Left ventricle myocardium inferior (tissue), 1 donor: ENCODE results near the gene OCA2. TPM values are rescaled to one million over a fixed set of nuclear protein-coding genes. Genes with fewer than 3 reads are reported as not detected.
A peak's percentile ranks its signal among the peaks of the same experiment; 100 is the strongest.
"Not testable (repeated sequence)": the region's sequence is repeated elsewhere in the genome, so short reads cannot be mapped to it uniquely, and the experiment has no call there.

Source experiments
- DNase-seq: peaks from one replicate; pipeline ENCODE4 v3.0.0-alpha.2; 2020
- H3K27ac ChIP-seq: fragments of 200-600 bp; replicated peaks from 2 replicates; pipeline ENCODE4 v1.8.0; 2021
- H3K27me3 ChIP-seq: fragments of 200-600 bp; 2 replicates; pipeline ENCODE4 v1.8.0; 2021; ENCODE audit warnings: low read depth
- H3K36me3 ChIP-seq: fragments of 200-600 bp; 2 replicates; pipeline ENCODE4 v1.8.0; 2021
- H3K4me1 ChIP-seq: fragments of 200-600 bp; 2 replicates; pipeline ENCODE4 v1.8.0; 2021
- H3K4me3 ChIP-seq: fragments of 200-600 bp; 2 replicates; pipeline ENCODE4 v1.8.0; 2021; ENCODE audit warnings: mild to moderate bottlenecking, moderate library complexity
- H3K9me3 ChIP-seq: fragments of 200-600 bp; replicated peaks from 2 replicates; pipeline ENCODE4 v1.8.0; 2021
- intact Hi-C: fragments of 100-400 bp; cut with micrococcal nuclease; formaldehyde crosslinking; loops from one replicate; pipeline ENCODE4 v1.11.0; 2022
- total RNA-seq: library from RNA; stranded (reverse); fragmentation: NEBNext Ultra II Directional; extraction: Animal tissue kit (Norgen Biotek cat#: 25700); gene quantifications from one replicate; pipeline ENCODE4 v1.2.1, GENCODE V29; 2021
- TF ChIP-seq, protein P1 (sequence below): fragments of 200-600 bp; IDR thresholded peaks from 2 replicates; pipeline ENCODE4 v1.8.0; 2021; ENCODE audit warnings: antibody characterized with exemption, mild to moderate bottlenecking, borderline replicate concordance
- donor health status: DM: no; HTN: yes; CAD: no; lungs with severe emphysema.

The OCA2 gene
- total RNA-seq, 1 donor from 2014 or later = not detected

DNA sequence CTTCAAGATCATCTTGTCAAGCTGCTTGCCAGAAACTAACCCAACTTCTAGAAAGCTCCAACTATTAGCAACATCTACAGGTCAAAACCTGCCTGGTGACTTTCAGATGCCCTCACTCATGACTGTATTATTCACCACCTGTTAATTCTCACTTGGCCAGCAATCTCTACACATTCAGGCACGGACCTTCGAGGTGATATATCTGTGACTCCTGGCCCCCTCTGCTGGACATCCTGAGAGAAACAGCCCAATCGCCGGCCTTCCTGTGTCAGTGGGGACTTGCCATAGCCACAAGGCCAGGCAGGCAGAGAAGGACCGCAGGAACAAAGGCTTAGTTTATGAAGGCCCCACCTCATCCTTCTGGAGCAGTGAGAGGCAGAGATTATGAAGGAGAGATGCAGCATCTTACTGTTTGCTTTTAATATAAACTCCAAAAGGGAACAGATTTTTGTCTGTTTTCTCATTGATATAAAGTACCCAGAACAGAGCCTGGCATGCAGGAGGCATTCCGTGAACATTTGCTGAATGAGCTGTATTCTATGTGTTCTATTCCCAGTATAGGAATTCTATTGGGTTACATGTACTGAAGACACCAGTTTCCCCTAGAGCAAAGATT, 24.4 kb upstream of the OCA2 start:
- no peak overlapping the region for H3K27ac ChIP-seq
- intact Hi-C loops = loop anchor here (5.0 kb wide), 1 partner anchor 36 kb away; no protein-coding TSS in a partner anchor
- H3K36me3 ChIP-seq = peaks cover 69% of the 10 kb centered on the region
- H3K9me3 ChIP-seq = no peaks in the 10 kb centered on the region
- DNase-seq = peak; percentile 45
- TF ChIP-seq, protein P1, sequence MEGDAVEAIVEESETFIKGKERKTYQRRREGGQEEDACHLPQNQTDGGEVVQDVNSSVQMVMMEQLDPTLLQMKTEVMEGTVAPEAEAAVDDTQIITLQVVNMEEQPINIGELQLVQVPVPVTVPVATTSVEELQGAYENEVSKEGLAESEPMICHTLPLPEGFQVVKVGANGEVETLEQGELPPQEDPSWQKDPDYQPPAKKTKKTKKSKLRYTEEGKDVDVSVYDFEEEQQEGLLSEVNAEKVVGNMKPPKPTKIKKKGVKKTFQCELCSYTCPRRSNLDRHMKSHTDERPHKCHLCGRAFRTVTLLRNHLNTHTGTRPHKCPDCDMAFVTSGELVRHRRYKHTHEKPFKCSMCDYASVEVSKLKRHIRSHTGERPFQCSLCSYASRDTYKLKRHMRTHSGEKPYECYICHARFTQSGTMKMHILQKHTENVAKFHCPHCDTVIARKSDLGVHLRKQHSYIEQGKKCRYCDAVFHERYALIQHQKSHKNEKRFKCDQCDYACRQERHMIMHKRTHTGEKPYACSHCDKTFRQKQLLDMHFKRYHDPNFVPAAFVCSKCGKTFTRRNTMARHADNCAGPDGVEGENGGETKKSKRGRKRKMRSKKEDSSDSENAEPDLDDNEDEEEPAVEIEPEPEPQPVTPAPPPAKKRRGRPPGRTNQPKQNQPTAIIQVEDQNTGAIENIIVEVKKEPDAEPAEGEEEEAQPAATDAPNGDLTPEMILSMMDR = peak; percentile 76
- H3K27me3 ChIP-seq = no peaks in the 10 kb centered on the region
- peaks cover 16% of the 10 kb centered on the region for H3K4me1 ChIP-seq
- H3K4me3 ChIP-seq = no peak overlapping the region

- Histone ChIP-seq H3K36me3 (peaks cover 79% of the 10 kb centered on the region), H3K9me3 (no peaks in the 10 kb centered on the region), H3K4me1 (peaks cover 5% of the 10 kb centered on the region), H3K4me3 (no peak overlapping the region), H3K27ac (no peak overlapping the region), H3K27me3 (no peaks in the 10 kb centered on the region)
- DNase-seq = no peak
- intact Hi-C loops = loop anchor here (5.0 kb wide), 1 partner anchor 35 kb away; no protein-coding TSS in a partner anchor
- TF ChIP-seq, protein P1 = no peak
Observed at GRCh38 chr15:28122038-28122949, 23.2 kb upstream of the OCA2 start.

GRCh38 chr15:28121577-28121976, 22.5 kb upstream of the OCA2 start:
- not testable (repeated sequence) for H3K27ac ChIP-seq, DNase-seq, H3K4me3 ChIP-seq, H3K4me1 ChIP-seq, H3K9me3 ChIP-seq, H3K27me3 ChIP-seq
- H3K36me3 ChIP-seq = peaks cover 81% of the 10 kb centered on the region
- intact Hi-C loops = loop anchor here (5.0 kb wide), 1 partner anchor 34 kb away; no protein-coding TSS in a partner anchor

- no peaks in the 10 kb centered on the region for H3K27me3 ChIP-seq
- intact Hi-C loops = loop anchor here (5.0 kb wide), 1 partner anchor 33 kb away; no protein-coding TSS in a partner anchor
- H3K9me3 ChIP-seq = no peaks in the 10 kb centered on the region
- TF ChIP-seq, protein P1 = no peak
- H3K27ac ChIP-seq = no peak overlapping the region
- peaks cover 92% of the 10 kb centered on the region for H3K36me3 ChIP-seq
- DNase-seq = no peak
- H3K4me1 ChIP-seq = no peaks in the 10 kb centered on the region
- H3K4me3 ChIP-seq = no peak overlapping the region
Observed at GRCh38 chr15:28120359-28120640, 21.2 kb upstream of the OCA2 start.

DNA sequence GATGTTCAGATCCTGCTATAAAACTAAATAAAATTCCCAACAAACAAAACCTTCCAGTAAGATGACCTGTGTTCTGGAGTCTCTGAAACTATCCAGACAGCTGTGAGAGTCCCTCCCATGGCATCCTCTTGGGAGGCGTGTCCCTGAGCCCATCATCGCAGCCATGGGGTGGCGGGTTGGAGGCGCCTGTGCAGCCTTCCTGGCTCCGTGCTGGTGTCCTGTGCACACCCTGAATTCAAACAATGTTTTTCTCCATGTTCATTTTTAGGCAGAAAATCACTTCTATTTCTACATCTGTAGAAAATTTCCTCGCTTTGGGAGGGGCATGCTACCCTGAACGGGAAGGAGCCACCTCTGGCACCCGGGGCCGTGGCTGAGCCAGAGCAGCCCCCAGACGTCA, 19.4 kb upstream of the OCA2 start:
- Histone ChIP-seq H3K36me3 (peaks cover 92% of the 10 kb centered on the region), H3K27ac (no peak overlapping the region), H3K4me1 (no peaks in the 10 kb centered on the region), H3K9me3 (no peaks in the 10 kb centered on the region), H3K27me3 (no peaks in the 10 kb centered on the region), H3K4me3 (no peak overlapping the region)
- TF ChIP-seq, protein P1 = no peak
- no peak for DNase-seq
- intact Hi-C loops = no loop called here

GRCh38 chr15:28118083-28118482, 19.0 kb upstream of the OCA2 start:
- Histone ChIP-seq H3K4me1 (no peaks in the 10 kb centered on the region), H3K9me3 (no peaks in the 10 kb centered on the region), H3K27me3 (no peaks in the 10 kb centered on the region), H3K36me3 (peaks cover 94% of the 10 kb centered on the region), H3K4me3 (no peak overlapping the region), H3K27ac (no peak overlapping the region)
- intact Hi-C loops = no loop called here
- TF ChIP-seq, protein P1 = no peak
- DNase-seq = no peak
